ENCODE measurements around the gene FBXO42.

DNA sequence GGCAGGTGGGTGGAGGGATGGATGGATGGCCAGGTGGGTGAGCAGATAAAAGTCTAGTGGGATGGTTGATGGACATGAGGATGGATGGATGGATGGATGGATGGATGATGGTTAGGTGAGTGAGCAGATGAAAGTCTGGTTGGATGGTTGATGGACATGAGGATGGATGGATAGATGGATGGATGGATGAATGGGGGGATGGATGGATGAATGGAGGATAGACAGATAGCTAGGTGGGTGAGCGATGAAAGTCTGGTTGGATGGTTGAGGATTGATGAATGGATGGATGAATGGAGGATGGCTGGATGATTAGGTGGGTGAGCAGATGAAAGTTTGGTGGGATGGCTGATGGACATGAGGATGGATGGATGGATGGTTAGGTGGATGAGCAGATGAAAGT is 130.8 kb downstream of the FBXO42 start:
- TF ChIP-seq MAZ (IDR thresholded peaks at IDR 0.05; ENCODE audit: borderline replicate concordance, low read depth, low read length), result no peak
- TF ChIP-seq FOS (IDR thresholded peaks at IDR 0.05; ENCODE audit: low read depth, low read length), result no peak
- TF ChIP-seq, protein P1, sequence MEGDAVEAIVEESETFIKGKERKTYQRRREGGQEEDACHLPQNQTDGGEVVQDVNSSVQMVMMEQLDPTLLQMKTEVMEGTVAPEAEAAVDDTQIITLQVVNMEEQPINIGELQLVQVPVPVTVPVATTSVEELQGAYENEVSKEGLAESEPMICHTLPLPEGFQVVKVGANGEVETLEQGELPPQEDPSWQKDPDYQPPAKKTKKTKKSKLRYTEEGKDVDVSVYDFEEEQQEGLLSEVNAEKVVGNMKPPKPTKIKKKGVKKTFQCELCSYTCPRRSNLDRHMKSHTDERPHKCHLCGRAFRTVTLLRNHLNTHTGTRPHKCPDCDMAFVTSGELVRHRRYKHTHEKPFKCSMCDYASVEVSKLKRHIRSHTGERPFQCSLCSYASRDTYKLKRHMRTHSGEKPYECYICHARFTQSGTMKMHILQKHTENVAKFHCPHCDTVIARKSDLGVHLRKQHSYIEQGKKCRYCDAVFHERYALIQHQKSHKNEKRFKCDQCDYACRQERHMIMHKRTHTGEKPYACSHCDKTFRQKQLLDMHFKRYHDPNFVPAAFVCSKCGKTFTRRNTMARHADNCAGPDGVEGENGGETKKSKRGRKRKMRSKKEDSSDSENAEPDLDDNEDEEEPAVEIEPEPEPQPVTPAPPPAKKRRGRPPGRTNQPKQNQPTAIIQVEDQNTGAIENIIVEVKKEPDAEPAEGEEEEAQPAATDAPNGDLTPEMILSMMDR (conservative IDR thresholded peaks at IDR 0.05; ENCODE audit: low read depth, low read length), result no peak
- TF ChIP-seq RFX5 (IDR thresholded peaks at IDR 0.05; ENCODE audit: low read depth, low read length), result no peak
- TF ChIP-seq CEBPB (IDR thresholded peaks at IDR 0.05; ENCODE audit: low read depth, low read length), result no peak
- no peak for TF ChIP-seq POLR2A (IDR thresholded peaks at IDR 0.05; ENCODE audit: low read depth, low read length)
- no peak for TF ChIP-seq MXI1 (IDR thresholded peaks at IDR 0.05; ENCODE audit: borderline replicate concordance, low read depth, low read length)

All from IMR-90 (cell line).